Endothelial cell of umbilical vein (primary cell): ENCODE data around the gene ELMO1. TPM values are rescaled to one million over a fixed set of nuclear protein-coding genes. Genes with fewer than 3 reads are reported as not detected.

ENCODE experiments used
- BruUV-seq: library from RNA; stranded (reverse); fragments of 400-500 nt; replicated peaks from 2 replicates; lab custom pipeline; 2021; lab: Mats Ljungman, UMichigan
- CTCF ChIA-PET: fragments of 300-600, 350-600 bp; sonication (Branson Sonifier 250); formaldehyde crosslinking; loops from one replicate; lab custom pipeline; 2021; ENCODE audit warnings: antibody characterized with exemption, inconsistent platforms; lab: Charles Lee
- POLR2A ChIA-PET: fragments of 300-600, 350-600 bp; sonication (Branson Sonifier 250); formaldehyde crosslinking; loops from one replicate; lab custom pipeline; 2021; ENCODE audit warnings: antibody characterized with exemption, inconsistent platforms; lab: Charles Lee
- DNase-seq: peaks from one replicate; pipeline ENCODE4 v3.0.0-alpha.2; 2011; ENCODE audit warnings: low read depth, low spot score
- FAIRE-seq: peaks from 2 replicates; lab custom pipeline; 2011; peaks lifted over from hg19 to GRCh38; lab: Jason Lieb, UNC
- H2AFZ ChIP-seq: 2 replicates; pipeline ENCODE4 v1.6.0; 2012; ENCODE audit warnings: low read depth, low read length, control low read depth, inconsistent platforms
- H3K27ac ChIP-seq: 2 replicates; pipeline ENCODE4 v1.5.1; 2011; ENCODE audit warnings: low read depth, mild to moderate bottlenecking, control low read depth, low read length, moderate library complexity; ENCODE audit not compliant: insufficient read depth
- H3K27me3 ChIP-seq, 2 experiments: 2 replicates each; pipeline versions ENCODE4 v1.6.0 to v1.6.1; 2011; ENCODE audit warnings: low read length in 2 of 2, mixed read lengths in 1 of 2; ENCODE audit not compliant: control insufficient read depth in 2 of 2, insufficient read depth in 2 of 2
- H3K36me3 ChIP-seq, 2 experiments: 2 replicates in 1 of 2; 3 replicates in 1 of 2; pipeline ENCODE4 v1.5.1; 2011; ENCODE audit warnings: low read length in 2 of 2, mild to moderate bottlenecking in 1 of 2, moderate library complexity in 1 of 2; ENCODE audit not compliant: control insufficient read depth in 2 of 2, insufficient read depth in 2 of 2; ENCODE audit errors: extremely low read depth in 1 of 2
- H3K4me1 ChIP-seq: 3 replicates; pipeline ENCODE4 v1.5.1; 2011; ENCODE audit warnings: mild to moderate bottlenecking, low read length; ENCODE audit not compliant: control insufficient read depth, insufficient read depth; ENCODE audit errors: extremely low read depth
- H3K4me2 ChIP-seq: 2 replicates; pipeline ENCODE4 v1.6.1; 2011; ENCODE audit warnings: low read length, control low read depth, mixed read lengths; ENCODE audit not compliant: insufficient read depth
- H3K4me3 ChIP-seq, 3 experiments: fragments of 200-600 bp in 1 of 3; sonication (generic), shearing (Covaris generic) in 1 of 3; replicated peaks in 1 of 3; 2 replicates each; pipeline ENCODE4 v1.5.1; 2011 to 2016; ENCODE audit warnings: control low read depth in 3 of 3, low read length in 3 of 3, mild to moderate bottlenecking in 2 of 3, inconsistent platforms in 1 of 3, low read depth in 1 of 3, moderate library complexity in 1 of 3; ENCODE audit not compliant: insufficient read depth in 1 of 3
- H3K79me2 ChIP-seq: 2 replicates; pipeline ENCODE4 v1.6.0; 2012; ENCODE audit warnings: low read length, inconsistent platforms; ENCODE audit not compliant: control insufficient read depth, insufficient read depth
- H3K9ac ChIP-seq: replicated peaks from 2 replicates; pipeline ENCODE3; 2011; ENCODE audit warnings: low read length, control low read depth; ENCODE audit not compliant: insufficient read depth; ENCODE audit errors: extremely low read depth
- H3K9me1 ChIP-seq: replicated peaks from 3 replicates; pipeline ENCODE4 v1.6.0; 2011; ENCODE audit warnings: mild to moderate bottlenecking, low read length; ENCODE audit not compliant: control insufficient read depth, insufficient read depth; ENCODE audit errors: extremely low read depth
- H3K9me3 ChIP-seq: replicated peaks from 2 replicates; pipeline ENCODE4 v1.5.1; 2012; ENCODE audit warnings: low read length, inconsistent platforms; ENCODE audit not compliant: control insufficient read depth, insufficient read depth
- H4K20me1 ChIP-seq: replicated peaks from 2 replicates; pipeline ENCODE3; 2011; ENCODE audit warnings: mild to moderate bottlenecking, low read length; ENCODE audit not compliant: control insufficient read depth, insufficient read depth; ENCODE audit errors: extremely low read depth
- EZH2 ChIP-seq: IDR thresholded peaks from 2 replicates; pipeline ENCODE4 v1.6.1; 2012; ENCODE audit warnings: borderline replicate concordance, low read depth, mild to moderate bottlenecking, moderate library complexity, low read length, inconsistent platforms; ENCODE audit not compliant: severe bottlenecking
- FOS ChIP-seq: IDR thresholded peaks from 2 replicates; pipeline ENCODE4 v1.6.1; 2011; ENCODE audit warnings: mild to moderate bottlenecking, low read length, moderate library complexity, borderline replicate concordance; ENCODE audit not compliant: insufficient read depth
- GATA2 ChIP-seq: IDR thresholded peaks from 2 replicates; pipeline ENCODE4 v1.7.0; 2011; ENCODE audit warnings: low read depth, mild to moderate bottlenecking, moderate library complexity, mixed read lengths, low read length; ENCODE audit not compliant: insufficient read length, insufficient read depth
- JUN ChIP-seq: IDR thresholded peaks from 2 replicates; pipeline ENCODE4 v1.6.1; 2011; ENCODE audit warnings: borderline replicate concordance, low read depth; ENCODE audit not compliant: insufficient read length, insufficient read depth
- MYC ChIP-seq: IDR thresholded peaks from one replicate; pipeline ENCODE4 v1.6.1; 2011; ENCODE audit warnings: mild to moderate bottlenecking, low read depth, low read length
- POLR2A ChIP-seq: IDR thresholded peaks from 2 replicates; pipeline ENCODE4 v1.6.1; 2012; ENCODE audit warnings: low read depth, mild to moderate bottlenecking, control low read depth, low read length
- POLR2AphosphoS5 ChIP-seq: IDR thresholded peaks from 2 replicates; pipeline ENCODE4 v1.6.1; 2012; ENCODE audit warnings: low read depth, mild to moderate bottlenecking, control low read depth, low read length, moderate library complexity; ENCODE audit not compliant: insufficient read depth
- dilution Hi-C: fragments of 300-500 bp; cut with MboI; formaldehyde crosslinking; loops from one replicate; pipeline ENCODE4 v1.15.0; 2019; ENCODE audit warnings: low sequenced_read_pairs; ENCODE audit not compliant: extremely low pct_ligation_motif_present
- intact Hi-C: fragments of 100-400 bp; cut with micrococcal nuclease; formaldehyde crosslinking; loops from one replicate; pipeline ENCODE4 v1.10.0; 2022
- polyA plus RNA-seq, 4 experiments: library from polyadenylated mRNA; depleted of rRNA in 3 of 4; stranded (reverse) in 3 of 4; unstranded in 1 of 4; fragments of >200 nt; gene quantifications; 2 replicates each; pipeline versions ENCODE4 v1.2.1 to v1.2.3, GENCODE V29; 2011 to 2012; ENCODE audit warnings: missing spikeins in 1 of 4
- total RNA-seq: library from RNA; stranded (reverse); gene quantifications from 2 replicates; pipeline ENCODE4 v1.2.3, GENCODE V29; 2021
- TF ChIP-seq, protein P1 (sequence below), 2 donors: IDR thresholded peaks; 1 replicate in 1 of 2; 2 replicates in 1 of 2; pipeline ENCODE4 v1.5.1; 2011; ENCODE audit warnings: low read length in 2 of 2, mild to moderate bottlenecking in 2 of 2, moderate library complexity in 2 of 2, control low read depth in 1 of 2, inconsistent platforms in 1 of 2, low read depth in 1 of 2; ENCODE audit not compliant: insufficient read depth in 1 of 2; ENCODE audit errors: extremely low read depth in 1 of 2
- TF ChIP-seq, protein P2 (sequence below): IDR thresholded peaks from 2 replicates; pipeline ENCODE4 v1.6.1; 2011; ENCODE audit not compliant: insufficient read depth, insufficient read length

ELMO1 gene
- total and polyA plus RNA-seq, 2 donors (not counting 3 experiments of a cell fraction or from before 2014, with no cell fraction given): 17.0 to 30.6 TPM

DNA sequence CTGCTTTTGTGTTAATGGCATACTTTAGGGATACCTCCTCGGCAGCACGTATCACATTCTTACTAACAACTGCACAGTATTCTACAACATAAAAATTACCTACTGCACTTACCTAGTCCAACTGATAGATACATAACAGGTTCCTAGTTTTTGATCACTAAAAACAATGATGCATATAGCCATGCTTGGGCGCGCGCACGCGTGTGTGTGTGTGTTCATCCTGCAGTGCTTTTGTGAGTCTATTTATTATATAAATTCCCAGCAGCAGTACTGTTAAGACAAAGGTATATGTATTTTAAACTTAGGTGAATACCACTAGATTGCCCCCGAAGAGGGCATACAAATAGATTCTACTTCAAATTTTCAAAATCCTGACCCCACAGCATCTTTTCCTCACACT is 181.4 kb downstream of the ELMO1 start:
- Histone ChIP-seq H2AFZ (no peak overlapping the region), H3K9me1 (no peaks in the 10 kb centered on the region), H3K9me3 (no peaks in the 10 kb centered on the region), H3K79me2 (no peaks in the 10 kb centered on the region), H4K20me1 (no peaks in the 10 kb centered on the region), H3K4me3 (no peak overlapping the region), H3K4me1 (no peaks in the 10 kb centered on the region), H3K27ac (no peak overlapping the region), H3K36me3 (peaks cover 0 to 1% of the 10 kb centered on the region in 2 experiments), H3K9ac (no peak overlapping the region), H3K27me3 (no peaks in the 10 kb centered on the region), H3K4me2 (no peak overlapping the region)
- DNase-seq (no peak), FAIRE-seq (no peak)
- dilution Hi-C loops (no loop called here), intact Hi-C loops (no loop called here)
- ChIA-PET CTCF (interaction anchor here (4.0 kb wide), 1 partner anchor 18 kb away, joined by 24 read pairs; no protein-coding TSS in a partner anchor), POLR2A (no interaction called here)
- BruUV-seq: no TSS peak
- TF ChIP-seq, protein P1, sequence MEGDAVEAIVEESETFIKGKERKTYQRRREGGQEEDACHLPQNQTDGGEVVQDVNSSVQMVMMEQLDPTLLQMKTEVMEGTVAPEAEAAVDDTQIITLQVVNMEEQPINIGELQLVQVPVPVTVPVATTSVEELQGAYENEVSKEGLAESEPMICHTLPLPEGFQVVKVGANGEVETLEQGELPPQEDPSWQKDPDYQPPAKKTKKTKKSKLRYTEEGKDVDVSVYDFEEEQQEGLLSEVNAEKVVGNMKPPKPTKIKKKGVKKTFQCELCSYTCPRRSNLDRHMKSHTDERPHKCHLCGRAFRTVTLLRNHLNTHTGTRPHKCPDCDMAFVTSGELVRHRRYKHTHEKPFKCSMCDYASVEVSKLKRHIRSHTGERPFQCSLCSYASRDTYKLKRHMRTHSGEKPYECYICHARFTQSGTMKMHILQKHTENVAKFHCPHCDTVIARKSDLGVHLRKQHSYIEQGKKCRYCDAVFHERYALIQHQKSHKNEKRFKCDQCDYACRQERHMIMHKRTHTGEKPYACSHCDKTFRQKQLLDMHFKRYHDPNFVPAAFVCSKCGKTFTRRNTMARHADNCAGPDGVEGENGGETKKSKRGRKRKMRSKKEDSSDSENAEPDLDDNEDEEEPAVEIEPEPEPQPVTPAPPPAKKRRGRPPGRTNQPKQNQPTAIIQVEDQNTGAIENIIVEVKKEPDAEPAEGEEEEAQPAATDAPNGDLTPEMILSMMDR (IDR thresholded peaks at IDR 0.05; ENCODE audit: extremely low read depth in 1 of 2, insufficient read depth in 1 of 2, low read depth in 1 of 2, low read length in 2 of 2): no peak
- TF ChIP-seq JUN: no peak
- TF ChIP-seq FOS: no peak
- no peak for TF ChIP-seq MYC
- TF ChIP-seq, protein P2, sequence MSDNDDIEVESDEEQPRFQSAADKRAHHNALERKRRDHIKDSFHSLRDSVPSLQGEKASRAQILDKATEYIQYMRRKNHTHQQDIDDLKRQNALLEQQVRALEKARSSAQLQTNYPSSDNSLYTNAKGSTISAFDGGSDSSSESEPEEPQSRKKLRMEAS: no peak
- TF ChIP-seq EZH2: no peak
- TF ChIP-seq POLR2AphosphoS5: no peak
- TF ChIP-seq POLR2A: no peak
- no peak for TF ChIP-seq GATA2
